ENCODE data around the gene FAM156B. TPM values are rescaled to one million over a fixed set of nuclear protein-coding genes. Genes with fewer than 3 reads are reported as not detected.
"Not testable (repeated sequence)": the region's sequence is repeated elsewhere in the genome, so short reads cannot be mapped to it uniquely, and the experiment has no call there.

FAM156B gene
- total and polyA plus RNA-seq, 2 of the 4 experiments (the other 2 are of a cell fraction) = 17.9 to 52.4 TPM

GRCh38 chrX:52887459-52887858 lies 9.7 kb upstream of the FAM156B start:
- H3K14ac ChIP-seq (replicated peaks; ENCODE audit: low read depth, low read length); H4K20me1 ChIP-seq (ENCODE audit: insufficient read depth, low read length); H3K27me3 ChIP-seq (ENCODE audit: control insufficient read depth, insufficient read depth, low read length); H3K9me1 ChIP-seq (ENCODE audit: insufficient read depth, low read length); H3K36me3 ChIP-seq (ENCODE audit: control insufficient read depth, insufficient read depth, low read length); H3K18ac ChIP-seq (ENCODE audit: low read depth, low read length); H3K23ac ChIP-seq (ENCODE audit: low read depth, low read length); intact Hi-C loops (cut with micrococcal nuclease); H3K56ac ChIP-seq (ENCODE audit: extremely low read depth, insufficient read depth, low read length); H2BK20ac ChIP-seq (ENCODE audit: low read depth, low read length); DNase-seq; CTCF ChIA-PET; H2BK15ac ChIP-seq (ENCODE audit: low read depth, low read length); dilution Hi-C loops (cut with HindIII; ENCODE audit: low sequenced_read_pairs, unreplicated experiment); H2AK5ac ChIP-seq (ENCODE audit: low read depth, low read length); ATAC-seq (ENCODE audit: low read depth); H3K4me1 ChIP-seq (ENCODE audit: control insufficient read depth, insufficient read depth, low read length); H3K27ac ChIP-seq (ENCODE audit: insufficient read depth, low read length); H3K4me3 ChIP-seq (ENCODE audit: insufficient read depth, low read depth, low read length); H2BK120ac ChIP-seq (ENCODE audit: low read depth, low read length); H3K9me3 ChIP-seq (ENCODE audit: control insufficient read depth, insufficient read depth, low read length); BruUV-seq (replicated peaks); H3K4me2 ChIP-seq (ENCODE audit: low read depth, low read length); H2AFZ ChIP-seq (replicated peaks; ENCODE audit: low read length, poor library complexity); H2AK9ac ChIP-seq (replicated peaks; ENCODE audit: low read depth, low read length, poor library complexity); in situ Hi-C loops (cut with MboI; ENCODE audit: low sequenced_read_pairs); H2BK5ac ChIP-seq (ENCODE audit: low read depth, low read length, poor library complexity, severe bottlenecking); H4K91ac ChIP-seq (ENCODE audit: insufficient read depth, low read depth, low read length); H4K8ac ChIP-seq (ENCODE audit: low read depth in 2 of 2, low read length in 2 of 2); H3K4ac ChIP-seq (ENCODE audit: low read depth, low read length); H3K79me1 ChIP-seq (ENCODE audit: low read depth in 1 of 2, low read length in 2 of 2); H4K5ac ChIP-seq (ENCODE audit: low read depth, low read length); H3K9ac ChIP-seq (ENCODE audit: low read depth, low read length); POLR2A ChIA-PET (ENCODE audit: unreplicated experiment): not testable (repeated sequence)
- WGBS, 2 experiments (ENCODE audit: extremely low coverage in 2 of 2, insufficient read length in 1 of 2) = no CpG with 5 or more reads among the region's 10 CpGs

- H2AK9ac ChIP-seq (replicated peaks; ENCODE audit: low read depth, low read length, poor library complexity); H4K20me1 ChIP-seq (ENCODE audit: insufficient read depth, low read length); H3K27ac ChIP-seq (ENCODE audit: insufficient read depth, low read length); H3K18ac ChIP-seq (ENCODE audit: low read depth, low read length); H2BK15ac ChIP-seq (ENCODE audit: low read depth, low read length); H2AFZ ChIP-seq (replicated peaks; ENCODE audit: low read length, poor library complexity); H3K9ac ChIP-seq (ENCODE audit: low read depth, low read length); in situ Hi-C loops (cut with MboI; ENCODE audit: low sequenced_read_pairs); H2BK120ac ChIP-seq (ENCODE audit: low read depth, low read length); H3K27me3 ChIP-seq (ENCODE audit: control insufficient read depth, insufficient read depth, low read length); BruUV-seq (replicated peaks); H3K4me3 ChIP-seq (ENCODE audit: insufficient read depth, low read depth, low read length); ATAC-seq (ENCODE audit: low read depth); H3K36me3 ChIP-seq (ENCODE audit: control insufficient read depth, insufficient read depth, low read length); H3K4me2 ChIP-seq (ENCODE audit: low read depth, low read length); H3K4ac ChIP-seq (ENCODE audit: low read depth, low read length); H3K79me1 ChIP-seq (ENCODE audit: low read depth in 1 of 2, low read length in 2 of 2); H2AK5ac ChIP-seq (ENCODE audit: low read depth, low read length); H3K9me1 ChIP-seq (ENCODE audit: insufficient read depth, low read length); H3K4me1 ChIP-seq (ENCODE audit: control insufficient read depth, insufficient read depth, low read length); H4K91ac ChIP-seq (ENCODE audit: insufficient read depth, low read depth, low read length); CTCF ChIA-PET; H4K8ac ChIP-seq (ENCODE audit: low read depth in 2 of 2, low read length in 2 of 2); H3K56ac ChIP-seq (ENCODE audit: extremely low read depth, insufficient read depth, low read length); H3K9me3 ChIP-seq (ENCODE audit: control insufficient read depth, insufficient read depth, low read length); H3K23ac ChIP-seq (ENCODE audit: low read depth, low read length); dilution Hi-C loops (cut with HindIII; ENCODE audit: low sequenced_read_pairs, unreplicated experiment); H3K14ac ChIP-seq (replicated peaks; ENCODE audit: low read depth, low read length); DNase-seq; H4K5ac ChIP-seq (ENCODE audit: low read depth, low read length); POLR2A ChIA-PET (ENCODE audit: unreplicated experiment); H2BK5ac ChIP-seq (ENCODE audit: low read depth, low read length, poor library complexity, severe bottlenecking); H2BK20ac ChIP-seq (ENCODE audit: low read depth, low read length); intact Hi-C loops (cut with micrococcal nuclease): not testable (repeated sequence)
- WGBS, 2 experiments (ENCODE audit: extremely low coverage in 2 of 2, insufficient read length in 1 of 2) = no CpG with 5 or more reads among the region's 9 CpGs
These were observed 9.0 kb upstream of the FAM156B start for GRCh38 chrX:52888090-52888489.

All from IMR-90 (cell line).